Fibroblast of skin of left biceps (primary cell): ENCODE data around the gene CYP27B1.

Source experiments
- DNase-seq, 2 experiments: peaks; one replicate each; pipeline ENCODE4 v3.0.0-alpha.2; 2013; ENCODE audit warnings: low read depth in 2 of 2

Gene CYP27B1

DNA sequence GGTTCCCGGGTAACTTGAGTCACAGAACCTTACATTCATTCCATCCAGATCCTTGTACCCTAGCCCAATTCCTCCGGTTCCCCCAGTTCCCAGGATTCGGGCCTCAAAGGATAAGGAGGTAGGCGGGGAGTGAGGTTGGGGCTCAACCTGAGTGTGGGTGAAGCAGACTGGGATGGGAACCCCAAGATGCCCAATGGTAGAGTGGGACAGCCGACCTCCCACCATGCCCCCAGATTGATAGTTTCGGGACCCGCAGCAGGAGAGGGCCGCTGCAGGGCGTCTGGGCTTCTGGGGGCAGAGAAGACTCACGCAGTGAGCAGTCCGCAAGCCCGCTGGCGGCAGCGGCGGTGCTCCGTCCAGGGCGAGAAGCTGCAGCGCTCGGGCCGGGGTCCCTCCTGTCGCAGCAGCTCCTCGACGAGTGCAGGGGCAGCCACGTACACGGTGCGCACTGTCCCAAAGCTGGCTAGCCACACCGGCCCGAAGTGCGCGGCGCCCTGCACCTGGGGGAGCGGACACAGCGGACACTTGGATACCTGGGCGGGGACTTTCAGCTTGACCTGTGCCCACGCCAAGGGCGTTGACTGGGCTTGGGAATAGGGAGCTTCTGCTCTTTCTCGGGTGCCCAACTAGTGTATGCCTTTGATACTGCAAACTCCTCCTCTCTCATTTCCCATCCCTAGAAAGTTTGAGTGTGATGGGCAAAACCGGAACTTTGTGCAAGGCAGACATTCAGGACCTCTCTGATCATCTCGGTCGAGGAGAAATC, 997 bp downstream of the CYP27B1 start:
- DNase-seq, result no peak

- no peak for DNase-seq
These were observed 1.7 kb downstream of the CYP27B1 start for GRCh38 chr12:57765003-57765697.

- no peak for DNase-seq
These were observed 2.2 kb downstream of the CYP27B1 start for GRCh38 chr12:57764662-57765002.

GRCh38 chr12:57763881-57764661, 2.8 kb downstream of the CYP27B1 start:
- DNase-seq, result no peak

GRCh38 chr12:57762463-57762862, 4.4 kb downstream of the CYP27B1 start:
- no peak for DNase-seq

- DNase-seq, result no peak
These were observed 5.4 kb downstream of the CYP27B1 start for GRCh38 chr12:57761391-57761998.

DNA sequence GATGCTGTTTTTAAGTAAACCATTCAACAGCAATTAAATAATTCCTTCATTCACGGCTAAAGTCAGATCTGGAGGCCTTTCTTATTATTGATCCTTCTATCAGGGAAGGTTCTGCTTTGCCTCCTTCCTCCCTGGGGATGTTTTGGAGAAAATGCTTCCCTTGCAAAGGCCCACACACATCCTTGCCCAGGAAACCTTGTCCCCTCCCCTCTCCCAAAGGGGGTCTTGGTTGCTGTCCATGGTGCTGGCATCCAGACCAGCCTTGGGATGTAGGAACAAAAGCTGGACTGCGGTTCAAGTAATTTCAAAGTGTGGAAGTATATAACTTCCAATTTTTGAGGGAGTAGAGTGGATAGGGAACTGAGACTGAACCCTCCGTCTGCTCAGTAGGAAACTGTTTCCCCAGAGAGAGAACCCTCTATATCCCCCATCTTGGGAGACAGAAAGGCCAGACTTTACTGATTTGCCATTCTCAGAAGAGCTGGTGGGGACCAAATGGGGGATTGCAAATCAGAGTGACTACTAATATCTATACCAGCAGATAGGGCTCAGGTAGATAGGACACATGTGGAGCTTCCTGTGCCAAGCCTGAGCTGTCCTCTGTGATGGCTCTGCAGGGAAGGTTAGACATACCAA, 6.4 kb downstream of the CYP27B1 start:
- DNase-seq, result no peak

DNA sequence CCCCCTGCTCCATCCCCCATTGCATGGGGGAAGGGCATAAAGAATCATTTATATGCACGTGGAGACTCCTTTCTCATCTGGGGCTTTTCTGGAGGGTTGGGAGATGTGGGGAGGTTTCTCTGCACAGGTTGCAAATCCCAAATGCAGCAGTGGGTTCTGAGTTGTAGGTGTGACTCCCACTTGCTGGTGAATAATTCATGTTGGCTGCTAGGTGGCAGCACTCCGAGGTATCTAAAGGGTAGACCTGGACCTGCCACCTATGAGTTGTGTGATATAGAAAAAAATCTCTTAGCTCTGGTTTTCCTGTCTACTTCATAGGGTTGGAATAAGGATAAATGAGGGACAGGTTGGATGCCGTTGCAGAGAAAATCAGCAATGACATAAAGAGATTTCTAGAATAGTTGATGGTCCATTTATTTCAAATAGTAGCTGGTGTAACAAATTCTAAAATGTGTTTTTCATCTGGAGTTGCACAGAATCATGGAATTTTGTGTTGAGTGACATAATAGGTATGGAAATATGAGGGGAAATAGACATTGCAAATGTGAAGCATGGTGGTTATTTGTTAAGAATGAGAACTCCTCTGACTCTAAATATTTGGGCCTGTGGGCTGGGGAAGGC, 7.4 kb downstream of the CYP27B1 start:
- no peak for DNase-seq

GRCh38 chr12:57758552-57759359, 8.1 kb downstream of the CYP27B1 start:
- no peak for DNase-seq

- DNase-seq, result no peak
These were observed 9.1 kb downstream of the CYP27B1 start for GRCh38 chr12:57757771-57758170.

DNA sequence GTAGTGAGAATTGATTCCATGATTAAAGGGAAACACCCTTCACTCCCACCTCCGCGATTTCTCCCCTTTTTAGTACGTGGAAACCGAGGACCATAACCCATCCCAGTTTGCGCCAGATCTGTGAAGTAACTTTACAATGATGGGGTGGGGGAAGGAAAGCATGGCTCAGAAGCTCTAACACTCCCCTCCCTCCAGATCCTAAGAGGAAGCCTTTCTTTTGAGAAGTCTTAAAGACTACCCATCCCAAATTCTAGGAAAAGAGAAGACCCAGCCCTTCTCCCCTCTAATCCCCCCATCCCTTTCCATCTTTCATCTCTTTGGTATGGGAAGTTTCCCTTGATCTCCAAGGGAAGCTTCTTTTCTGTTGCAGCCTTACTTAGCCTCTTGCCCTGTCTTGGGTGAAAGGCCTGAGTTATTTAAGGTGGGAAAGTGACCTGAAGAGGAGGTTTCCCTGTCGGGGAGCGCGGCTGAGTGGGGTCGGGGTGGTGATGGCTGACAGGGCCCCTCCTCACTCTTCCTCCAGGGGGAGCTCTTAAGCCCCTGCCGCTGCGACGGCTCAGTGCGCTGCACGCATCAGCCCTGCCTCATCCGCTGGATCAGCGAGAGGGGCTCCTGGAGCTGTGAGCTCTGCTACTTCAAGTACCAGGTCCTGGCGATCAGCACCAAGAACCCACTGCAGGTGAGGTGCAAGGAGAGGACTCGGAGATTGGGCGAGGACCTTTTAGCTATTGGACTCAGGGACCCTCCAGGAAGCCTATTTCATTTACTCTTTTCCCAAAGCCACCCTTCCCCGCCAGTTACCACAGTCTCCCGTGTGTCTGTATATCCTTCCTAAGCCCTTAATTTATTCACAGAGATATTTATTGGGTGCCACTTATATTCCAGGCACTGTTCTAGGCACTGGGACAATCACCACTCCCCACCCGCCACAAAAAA, 10.2 kb downstream of the CYP27B1 start:
- DNase-seq, result no peak

DNA sequence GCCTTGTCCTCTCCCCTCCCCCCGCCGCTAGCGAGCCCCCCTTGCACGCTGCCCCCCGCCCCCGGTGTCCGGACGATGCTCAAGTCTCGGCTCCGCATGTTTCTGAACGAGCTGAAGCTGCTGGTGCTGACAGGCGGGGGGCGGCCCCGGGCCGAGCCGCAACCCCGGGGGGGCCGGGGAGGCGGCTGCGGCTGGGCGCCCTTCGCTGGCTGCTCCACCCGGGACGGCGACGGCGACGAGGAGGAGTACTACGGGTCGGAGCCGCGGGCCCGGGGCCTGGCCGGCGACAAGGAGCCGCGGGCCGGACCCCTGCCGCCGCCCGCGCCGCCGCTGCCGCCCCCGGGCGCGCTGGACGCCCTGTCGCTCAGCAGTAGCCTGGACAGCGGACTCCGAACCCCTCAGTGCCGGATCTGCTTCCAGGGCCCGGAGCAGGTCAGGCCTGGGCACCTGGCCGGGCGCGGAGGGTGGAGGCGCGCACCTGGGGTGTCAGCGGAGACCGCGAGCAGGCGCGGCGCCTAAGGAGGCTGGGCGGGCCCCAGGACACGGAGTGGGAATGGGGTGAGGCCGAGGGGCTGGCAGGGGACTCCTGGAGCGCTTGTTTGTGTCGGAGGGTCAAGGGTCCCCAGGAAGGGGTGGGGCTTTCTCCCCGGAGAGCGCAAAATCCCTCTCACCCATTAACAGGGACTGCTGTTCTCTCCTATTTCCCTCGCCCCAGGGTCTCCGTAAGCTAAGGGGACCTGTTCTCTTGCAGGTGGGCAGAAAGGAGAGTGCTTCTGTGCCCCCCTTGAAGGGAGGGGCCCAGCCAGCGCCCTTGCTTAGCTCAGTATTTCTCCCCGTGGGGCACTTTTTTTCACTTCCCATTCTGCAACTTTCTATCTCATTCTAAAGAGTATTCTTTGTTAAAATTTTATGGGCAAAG, 11.2 kb downstream of the CYP27B1 start:
- no peak for DNase-seq

DNA sequence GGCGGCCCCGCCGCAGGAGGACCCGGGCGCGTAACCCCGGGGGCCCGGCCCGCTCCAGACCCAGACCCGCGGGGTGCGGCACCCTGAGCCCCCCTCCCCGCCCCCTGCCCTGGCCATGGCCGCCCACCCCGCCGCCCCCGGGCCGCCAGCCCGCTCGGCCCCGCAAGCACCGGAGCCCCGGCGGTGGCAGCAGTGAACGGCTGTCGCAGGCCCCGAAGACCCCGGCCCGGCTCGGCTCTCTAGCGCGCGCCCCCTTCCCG, 11.8 kb downstream of the CYP27B1 start:
- no peak for DNase-seq

DNA sequence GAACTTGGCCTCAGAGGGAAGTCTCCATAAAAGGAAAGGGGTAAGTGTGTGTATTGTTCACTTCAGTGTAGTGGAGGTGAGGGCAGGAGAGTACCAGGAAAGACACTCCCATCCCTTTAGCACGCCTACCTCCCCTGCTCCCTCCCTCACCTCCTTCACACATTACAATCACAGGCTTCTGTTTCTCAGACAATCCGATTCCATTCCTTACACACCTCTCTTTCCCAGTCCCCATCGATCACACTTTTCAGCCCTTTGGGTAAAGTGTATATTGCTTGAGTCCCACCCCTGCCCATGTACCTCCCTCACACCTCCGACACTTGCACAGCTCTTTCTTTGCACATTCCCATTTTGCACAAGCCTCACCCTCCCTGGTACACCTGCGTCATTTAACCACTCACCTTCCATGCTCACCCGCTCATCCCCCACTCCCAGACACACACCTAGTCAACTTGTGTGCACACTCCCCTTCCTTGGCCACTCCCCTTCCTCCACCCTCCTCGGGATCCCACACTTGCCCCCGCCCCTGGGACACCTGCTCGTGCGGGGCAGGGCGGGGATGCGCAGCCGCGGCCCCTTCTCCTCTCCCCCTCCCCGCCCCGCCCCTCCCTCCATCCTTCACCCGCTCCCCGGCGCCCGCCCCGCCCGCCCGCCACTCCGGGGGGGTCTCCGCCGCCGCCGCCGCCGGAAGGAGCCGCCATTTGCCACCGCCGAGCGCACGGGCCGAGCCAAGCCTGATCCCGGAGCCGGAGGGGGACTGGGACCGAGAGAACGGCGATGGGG, 12.3 kb downstream of the CYP27B1 start, which contains the start of gene MARCHF9:
Gene MARCHF9, plus strand, starts transcription at position 693 of the 783 bp plus-strand sequence. CDS start 426 bp downstream, outside the sequence.
- DNase-seq, result no peak

DNA sequence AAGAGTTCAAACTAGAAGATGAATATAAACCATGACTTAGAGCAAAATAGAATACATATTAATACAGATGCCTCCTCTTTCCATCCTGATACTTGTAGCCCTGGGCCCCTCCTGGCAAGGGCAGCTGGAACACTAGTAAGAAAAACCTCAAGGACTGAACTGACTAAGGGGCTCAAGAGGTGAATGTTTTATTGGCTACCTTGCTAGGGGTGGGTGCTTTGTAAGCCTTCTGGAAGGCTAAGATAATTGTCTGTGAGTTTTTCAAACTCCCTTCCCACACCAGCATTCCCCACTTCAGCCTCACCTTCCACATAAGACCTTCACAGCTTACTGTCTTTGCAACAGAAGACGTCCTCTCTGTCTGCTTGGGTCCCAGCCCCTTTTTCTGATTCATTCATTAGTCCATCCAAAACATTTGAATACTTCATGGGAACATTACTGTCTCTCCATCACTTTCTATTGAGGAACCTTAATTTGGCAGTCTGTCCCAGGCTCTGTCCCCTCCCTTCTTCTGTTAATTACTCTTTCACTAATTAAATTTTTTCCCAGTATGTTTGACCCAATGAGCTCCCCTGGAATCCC, 13.0 kb downstream of the CYP27B1 start:
- no peak for DNase-seq

GRCh38 chr12:57752668-57753000, 14.2 kb downstream of the CYP27B1 start:
- no peak for DNase-seq
